PC-3 (cell line): ENCODE results near the gene CCM2. TPM values are rescaled to one million over a fixed set of nuclear protein-coding genes. Genes with fewer than 3 reads are reported as not detected.

Source experiments
- ATAC-seq: fragments of 200-7000 bp; cut with Tn5 transposase; 2 replicates; pipeline ENCODE4 v1.9.1; 2020; ENCODE audit warnings: mild to moderate bottlenecking, moderate library complexity
- BruUV-seq: library from RNA; stranded (reverse); fragments of 400-500 nt; replicated peaks from 2 replicates; lab custom pipeline; 2021; lab: Mats Ljungman, UMichigan
- CTCF ChIA-PET: fragments of 300-600 bp; sonication (Branson Sonifier 250); formaldehyde crosslinking; loops from one replicate; lab custom pipeline; 2022; ENCODE audit warnings: antibody characterized with exemption; lab: Charles Lee
- POLR2A ChIA-PET: fragments of 300-600 bp; sonication (Branson Sonifier 250); formaldehyde crosslinking; loops from one replicate; lab custom pipeline; 2022; ENCODE audit warnings: antibody characterized with exemption; ENCODE audit not compliant: unreplicated experiment; lab: Charles Lee
- DNase-seq: peaks from one replicate; pipeline ENCODE4 v3.0.0-alpha.2; 2015
- H2AFZ ChIP-seq: fragments of 300-600 bp; sonication (generic); 2 replicates; pipeline ENCODE4 v1.6.0; 2016; ENCODE audit warnings: antibody characterized with exemption, low read length
- H3F3A ChIP-seq: fragments of 300-600 bp; sonication (generic); one replicate; pipeline ENCODE4 v1.6.0; 2017; ENCODE audit warnings: antibody characterized with exemption, low read length, control low read depth, mild to moderate bottlenecking; ENCODE audit not compliant: unreplicated experiment
- H3K27ac ChIP-seq: fragments of 300-600 bp; sonication (generic); 2 replicates; pipeline ENCODE4 v1.5.1; 2016; ENCODE audit warnings: mild to moderate bottlenecking, low read length
- H3K27me3 ChIP-seq: fragments of 300-600 bp; sonication (generic); 2 replicates; pipeline ENCODE4 v1.6.1; 2016; ENCODE audit warnings: low read length, mixed read lengths
- H3K36me3 ChIP-seq: fragments of 300-600 bp; sonication (generic); 2 replicates; pipeline ENCODE4 v1.6.1; 2016; ENCODE audit warnings: low read depth, mixed run types, low read length, mixed read lengths
- H3K4me1 ChIP-seq: fragments of 300-600 bp; sonication (generic); 2 replicates; pipeline ENCODE4 v1.5.1; 2016; ENCODE audit warnings: low read length; ENCODE audit not compliant: insufficient read depth
- H3K4me2 ChIP-seq: fragments of 300-600 bp; sonication (generic); 2 replicates; pipeline ENCODE4 v1.6.0; 2016; ENCODE audit warnings: low read length
- H3K4me3 ChIP-seq: fragments of 300-600 bp; sonication (generic); 2 replicates; pipeline ENCODE4 v1.5.1; 2016; ENCODE audit warnings: mild to moderate bottlenecking, low read length, mixed read lengths
- H3K79me2 ChIP-seq: fragments of 300-600 bp; sonication (generic); 2 replicates; pipeline ENCODE4 v1.6.1; 2017; ENCODE audit warnings: low read length, mixed read lengths
- H3K9ac ChIP-seq: fragments of 300-600 bp; sonication (generic); 2 replicates; pipeline ENCODE4 v1.6.0; 2016; ENCODE audit warnings: mild to moderate bottlenecking, low read length
- H3K9me2 ChIP-seq: fragments of 300-600 bp; sonication (generic); replicated peaks from 2 replicates; pipeline ENCODE4 v1.6.1; 2016; ENCODE audit warnings: mixed run types, low read length, mixed read lengths
- H3K9me3 ChIP-seq: fragments of 300-600 bp; sonication (generic); 2 replicates; pipeline ENCODE4 v1.6.1; 2016; ENCODE audit warnings: low read length, mixed read lengths
- H4K20me1 ChIP-seq: fragments of 300-600 bp; sonication (generic); 2 replicates; pipeline ENCODE4 v1.6.1; 2016; ENCODE audit warnings: low read length, mixed read lengths
- EZH2 ChIP-seq: fragments of 300-600 bp; sonication (generic); IDR thresholded peaks from one replicate; pipeline ENCODE4 v1.6.1; 2017; ENCODE audit warnings: antibody characterized with exemption, mild to moderate bottlenecking, low read length; ENCODE audit not compliant: unreplicated experiment
- EZH2phosphoT487 ChIP-seq: fragments of 300-600 bp; sonication (generic); IDR thresholded peaks from 2 replicates; pipeline ENCODE4 v1.6.1; 2018; ENCODE audit warnings: mild to moderate bottlenecking, antibody characterized with exemption, low read length, borderline replicate concordance
- intact Hi-C: fragments of 100-400 bp; cut with micrococcal nuclease; formaldehyde crosslinking; loops from 2 replicates; pipeline ENCODE4 v1.9.0; 2023
- total RNA-seq: library from RNA; depleted of rRNA; stranded (reverse); fragments of >200 nt; gene quantifications from 2 replicates; pipeline ENCODE4 v1.2.3, GENCODE V29; 2014
- TF ChIP-seq, protein P1 (sequence below): fragments of 300-600 bp; sonication (generic); conservative IDR thresholded peaks from 2 replicates; pipeline ENCODE4 v1.5.1; 2017; ENCODE audit warnings: antibody characterized with exemption, low read depth, mild to moderate bottlenecking, low read length

The CCM2 gene
- total RNA-seq, 1 experiment from 2014 or later: 56.6 TPM

DNA sequence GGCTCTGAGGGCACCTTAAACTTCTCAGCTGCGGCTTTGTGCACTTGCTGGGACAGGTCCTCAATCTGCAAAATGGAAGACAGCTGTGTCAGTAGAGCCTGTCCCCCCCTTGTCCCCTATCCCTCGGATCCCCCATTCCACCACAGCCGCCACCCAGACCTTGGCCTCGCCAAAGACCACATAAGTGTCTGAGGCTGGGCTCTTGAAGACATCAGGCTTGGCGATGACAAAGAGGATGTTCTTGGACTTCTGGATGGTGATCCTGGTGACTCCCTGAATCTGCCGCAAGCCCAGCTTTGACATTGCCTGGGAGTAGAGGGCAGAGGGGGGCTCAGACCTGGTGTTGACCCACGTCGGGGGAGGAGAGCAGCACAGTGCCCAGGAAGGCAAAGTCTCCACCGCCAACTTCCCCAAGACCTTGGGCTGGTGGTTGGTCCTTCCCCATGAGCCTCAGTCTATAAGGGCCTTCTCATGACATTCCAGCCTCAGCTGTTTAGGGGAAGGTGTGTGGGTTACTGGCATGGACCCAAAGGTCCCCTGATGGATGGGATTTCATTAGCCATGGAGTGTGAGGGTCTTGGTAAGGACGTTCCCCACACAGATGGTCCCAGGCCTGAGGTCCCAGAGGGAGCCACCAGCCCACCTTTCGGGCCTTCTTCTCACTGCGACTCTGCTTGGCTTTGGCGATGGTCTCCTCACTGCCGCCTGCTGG is 81.1 kb downstream of the CCM2 start:
- H3K79me2 ChIP-seq: no peaks in the 10 kb centered on the region
- H3K27me3 ChIP-seq: no peaks in the 10 kb centered on the region
- no TSS peak for BruUV-seq
- no peaks in the 10 kb centered on the region for H3K9me2 ChIP-seq
- no peak overlapping the region for H3K4me3 ChIP-seq
- no peaks in the 10 kb centered on the region for H3K9me3 ChIP-seq
- intact Hi-C loops: no loop called here
- H3K4me2 ChIP-seq: no peak overlapping the region
- H3K4me1 ChIP-seq: peaks cover 5% of the 10 kb centered on the region
- ChIA-PET CTCF (no interaction called here), POLR2A (interaction anchor here (0.5 kb wide), 1 partner anchor 81 kb away, joined by 4 read pairs; no protein-coding TSS in a partner anchor)
- H3K9ac ChIP-seq: no peak overlapping the region
- H3F3A ChIP-seq: no peaks in the 10 kb centered on the region
- no peaks in the 10 kb centered on the region; the same call in 1 of the 2 replicates for H3K36me3 ChIP-seq
- TF ChIP-seq EZH2phosphoT487 (no peak), EZH2 (no peak)
- TF ChIP-seq, protein P1, sequence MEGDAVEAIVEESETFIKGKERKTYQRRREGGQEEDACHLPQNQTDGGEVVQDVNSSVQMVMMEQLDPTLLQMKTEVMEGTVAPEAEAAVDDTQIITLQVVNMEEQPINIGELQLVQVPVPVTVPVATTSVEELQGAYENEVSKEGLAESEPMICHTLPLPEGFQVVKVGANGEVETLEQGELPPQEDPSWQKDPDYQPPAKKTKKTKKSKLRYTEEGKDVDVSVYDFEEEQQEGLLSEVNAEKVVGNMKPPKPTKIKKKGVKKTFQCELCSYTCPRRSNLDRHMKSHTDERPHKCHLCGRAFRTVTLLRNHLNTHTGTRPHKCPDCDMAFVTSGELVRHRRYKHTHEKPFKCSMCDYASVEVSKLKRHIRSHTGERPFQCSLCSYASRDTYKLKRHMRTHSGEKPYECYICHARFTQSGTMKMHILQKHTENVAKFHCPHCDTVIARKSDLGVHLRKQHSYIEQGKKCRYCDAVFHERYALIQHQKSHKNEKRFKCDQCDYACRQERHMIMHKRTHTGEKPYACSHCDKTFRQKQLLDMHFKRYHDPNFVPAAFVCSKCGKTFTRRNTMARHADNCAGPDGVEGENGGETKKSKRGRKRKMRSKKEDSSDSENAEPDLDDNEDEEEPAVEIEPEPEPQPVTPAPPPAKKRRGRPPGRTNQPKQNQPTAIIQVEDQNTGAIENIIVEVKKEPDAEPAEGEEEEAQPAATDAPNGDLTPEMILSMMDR: no peak
- no peak overlapping the region for H2AFZ ChIP-seq
- ATAC-seq: no peak
- no peak for DNase-seq
- H3K27ac ChIP-seq: no peak overlapping the region
- H4K20me1 ChIP-seq: no peaks in the 10 kb centered on the region

DNA sequence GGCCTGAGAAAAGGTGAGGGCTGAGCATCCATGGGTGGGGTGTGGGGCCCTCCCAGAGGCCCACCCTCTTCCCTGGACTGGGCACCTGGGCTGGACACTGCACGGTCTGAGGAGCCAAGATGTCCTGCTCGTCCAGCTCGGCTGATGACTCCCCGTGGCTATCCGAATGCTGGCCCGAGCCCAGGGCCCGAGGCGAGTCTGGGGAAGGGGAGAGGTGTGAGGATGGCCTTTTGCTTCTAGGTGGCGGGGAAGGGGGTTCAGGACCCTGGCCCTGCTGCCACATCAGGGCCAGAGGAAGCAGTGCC is 81.6 kb downstream of the CCM2 start:
- H3K4me3 ChIP-seq: no peak overlapping the region
- no peak overlapping the region for H2AFZ ChIP-seq
- CTCF ChIA-PET: no interaction called here
- DNase-seq (no peak), ATAC-seq (no peak)
- H3K9ac ChIP-seq: no peak overlapping the region
- H3K36me3 ChIP-seq: no peaks in the 10 kb centered on the region
- H3F3A ChIP-seq: no peaks in the 10 kb centered on the region
- H3K79me2 ChIP-seq: no peaks in the 10 kb centered on the region
- H3K27me3 ChIP-seq: no peaks in the 10 kb centered on the region
- peaks cover 5% of the 10 kb centered on the region for H3K4me1 ChIP-seq
- no TSS peak for BruUV-seq
- no peak overlapping the region for H3K27ac ChIP-seq
- H4K20me1 ChIP-seq: no peaks in the 10 kb centered on the region
- TF ChIP-seq, protein P1: no peak
- TF ChIP-seq EZH2 (no peak), EZH2phosphoT487 (no peak)
- POLR2A ChIA-PET: no interaction called here
- no peak overlapping the region for H3K4me2 ChIP-seq
- no peaks in the 10 kb centered on the region for H3K9me3 ChIP-seq
- intact Hi-C loops: no loop called here
- H3K9me2 ChIP-seq: no peaks in the 10 kb centered on the region

DNA sequence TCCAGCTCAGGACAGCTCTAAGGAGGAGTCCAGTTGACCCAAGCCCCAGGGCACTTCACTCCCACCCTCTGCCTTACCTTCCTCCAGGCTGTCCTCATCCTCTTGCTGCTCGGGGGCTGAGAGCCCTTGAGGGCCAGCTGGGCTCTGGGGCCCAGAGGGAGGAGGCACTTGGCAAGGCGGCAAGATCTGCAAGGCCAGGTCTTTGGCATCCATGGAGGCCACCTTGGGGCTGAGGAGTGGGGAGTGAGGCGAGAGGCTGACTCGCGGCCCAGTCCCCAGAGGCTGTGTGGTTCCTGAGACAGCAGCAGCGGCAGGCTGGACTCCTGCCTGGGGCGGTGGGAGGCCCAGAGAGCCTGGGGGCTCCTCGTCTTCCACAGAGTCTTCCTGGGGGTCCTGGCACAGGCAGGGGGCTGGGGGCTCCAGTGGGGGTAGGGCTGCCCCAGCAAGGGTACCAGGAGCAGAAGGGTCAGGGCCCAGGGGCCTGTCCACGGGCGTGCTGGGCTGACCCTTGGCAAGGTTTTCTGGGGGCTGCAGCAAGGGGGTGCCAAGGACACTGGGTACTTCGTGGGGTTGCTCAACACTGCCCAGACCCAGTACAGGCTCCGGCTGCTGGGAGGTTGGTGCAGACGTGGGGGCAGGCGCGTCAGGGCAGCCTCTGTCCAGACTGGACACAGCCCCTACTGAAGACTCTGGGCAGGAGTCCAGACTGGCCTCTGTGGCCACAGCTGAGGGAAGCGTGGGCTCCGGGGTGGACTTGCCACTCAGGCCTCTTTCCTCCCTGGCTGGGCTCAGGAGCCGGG is 82.2 kb downstream of the CCM2 start:
- no peaks in the 10 kb centered on the region for H3K79me2 ChIP-seq
- H3K36me3 ChIP-seq: no peaks in the 10 kb centered on the region
- no peak overlapping the region for H3K27ac ChIP-seq
- H3F3A ChIP-seq: no peaks in the 10 kb centered on the region
- H2AFZ ChIP-seq: no peak overlapping the region
- no peak; the same call in 1 of the 2 replicates for ATAC-seq
- no peak overlapping the region for H3K9ac ChIP-seq
- no peak for DNase-seq
- no peaks in the 10 kb centered on the region for H3K9me2 ChIP-seq
- no peaks in the 10 kb centered on the region for H3K9me3 ChIP-seq
- intact Hi-C loops: no loop called here
- no TSS peak for BruUV-seq
- ChIA-PET CTCF (no interaction called here), POLR2A (no interaction called here)
- H3K4me1 ChIP-seq: peaks cover 5% of the 10 kb centered on the region
- TF ChIP-seq EZH2phosphoT487 (no peak), EZH2 (no peak)
- TF ChIP-seq, protein P1: no peak
- no peak overlapping the region for H3K4me3 ChIP-seq
- no peaks in the 10 kb centered on the region for H3K27me3 ChIP-seq
- H3K4me2 ChIP-seq: no peak overlapping the region
- H4K20me1 ChIP-seq: no peaks in the 10 kb centered on the region
